Thyroid gland (tissue), 4 donors: Measurements from ENCODE around the gene BAG1. TPM values are rescaled to one million over a fixed set of nuclear protein-coding genes. Genes with fewer than 3 reads are reported as not detected.

Experiments
- DNase-seq, 2 donors: peaks; one replicate each; pipeline ENCODE4 v3.0.0-alpha.2; 2019
- H3K27ac ChIP-seq, 3 donors: fragments of 200-600 bp; sonication (generic); 1 replicate in 2 of 3; 2 replicates in 1 of 3; pipeline ENCODE4 v1.5.1; 2016 to 2019; ENCODE audit warnings: mild to moderate bottlenecking in 1 of 3, moderate library complexity in 1 of 3
- H3K27me3 ChIP-seq: fragments of 200-600 bp; sonication (generic); one replicate; pipeline ENCODE4 v1.5.1; 2019
- H3K36me3 ChIP-seq, 2 donors: fragments of 200-600 bp; sonication (generic); one replicate each; pipeline ENCODE4 v1.5.1; 2016 to 2019
- H3K4me1 ChIP-seq, 2 donors: fragments of 200-600 bp; sonication (generic); one replicate each; pipeline ENCODE4 v1.5.1; 2017 to 2019
- H3K4me3 ChIP-seq, 3 donors: fragments of 200-600 bp; sonication (generic); replicated peaks in 1 of 3; 1 replicate in 2 of 3; 2 replicates in 1 of 3; pipeline ENCODE4 v1.5.1; 2016; ENCODE audit warnings: mild to moderate bottlenecking in 1 of 3
- H3K9me3 ChIP-seq: fragments of 200-600 bp; sonication (generic); one replicate; pipeline ENCODE4 v1.5.1; 2017
- POLR2A ChIP-seq, 2 donors: fragments of 450-650 bp; IDR thresholded peaks; one replicate each; pipeline ENCODE4 v1.6.1; 2017; ENCODE audit warnings: antibody characterized with exemption in 2 of 2, mild to moderate bottlenecking in 2 of 2, moderate library complexity in 1 of 2
- WGBS, 2 donors: methylation state at CpG; one replicate each; pipeline ENCODE4 v1.1.5; 2017; 5-methylcytosine and 5-hydroxymethylcytosine counted together
- intact Hi-C: fragments of 100-400 bp; cut with DNase I; formaldehyde crosslinking; loops from one replicate; pipeline ENCODE4 v1.15.1; 2023
- total RNA-seq, 4 donors: library from RNA; depleted of rRNA; stranded (reverse); fragments of >200 nt; gene quantifications; one replicate each; pipeline ENCODE4 v1.2.3, GENCODE V29; 2016
- TF ChIP-seq, protein P1 (sequence below), 6 experiments: fragments of 200-600 bp in 3 of 6; fragments of 450-650 bp in 3 of 6; sonication (generic) in 3 of 6; IDR thresholded peaks; one replicate each; pipeline ENCODE4 v1.5.1; 2016 to 2019; ENCODE audit warnings: antibody characterized with exemption in 6 of 6, mild to moderate bottlenecking in 2 of 6, inconsistent platforms in 1 of 6, moderate library complexity in 1 of 6

The BAG1 gene
- total RNA-seq, 4 donors from 2014 or later, result 72.0 to 135 (median 99.3) TPM

DNA sequence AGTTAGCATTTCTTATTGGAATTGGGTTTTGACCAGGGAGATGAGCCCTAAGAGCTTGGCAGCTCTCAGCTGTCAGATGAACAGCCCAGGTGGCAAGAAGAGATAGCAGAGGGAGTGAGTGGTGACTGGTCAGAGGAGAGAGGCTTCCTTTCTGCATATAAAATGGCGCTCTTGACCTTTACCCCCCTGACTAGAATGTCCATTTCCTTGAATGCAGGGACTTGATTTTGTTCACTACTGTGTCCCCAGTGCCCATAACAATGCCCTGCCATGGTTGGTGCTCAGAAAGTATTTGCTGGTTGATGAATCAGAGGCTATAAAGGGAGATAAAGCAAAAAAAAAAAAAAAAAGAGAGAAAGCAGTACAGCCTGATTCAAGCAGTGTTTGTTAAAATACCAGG is 7.6 kb upstream of the BAG1 start:
- Histone ChIP-seq H3K27ac (no peak overlapping the region), H3K27me3 (no peaks in the 10 kb centered on the region), H3K4me3 (no peak overlapping the region), H3K9me3 (no peaks in the 10 kb centered on the region), H3K36me3 (peaks cover 51 to 61% of the 10 kb centered on the region in 2 donors), H3K4me1 (no peaks in the 10 kb centered on the region)
- TF ChIP-seq, protein P1, sequence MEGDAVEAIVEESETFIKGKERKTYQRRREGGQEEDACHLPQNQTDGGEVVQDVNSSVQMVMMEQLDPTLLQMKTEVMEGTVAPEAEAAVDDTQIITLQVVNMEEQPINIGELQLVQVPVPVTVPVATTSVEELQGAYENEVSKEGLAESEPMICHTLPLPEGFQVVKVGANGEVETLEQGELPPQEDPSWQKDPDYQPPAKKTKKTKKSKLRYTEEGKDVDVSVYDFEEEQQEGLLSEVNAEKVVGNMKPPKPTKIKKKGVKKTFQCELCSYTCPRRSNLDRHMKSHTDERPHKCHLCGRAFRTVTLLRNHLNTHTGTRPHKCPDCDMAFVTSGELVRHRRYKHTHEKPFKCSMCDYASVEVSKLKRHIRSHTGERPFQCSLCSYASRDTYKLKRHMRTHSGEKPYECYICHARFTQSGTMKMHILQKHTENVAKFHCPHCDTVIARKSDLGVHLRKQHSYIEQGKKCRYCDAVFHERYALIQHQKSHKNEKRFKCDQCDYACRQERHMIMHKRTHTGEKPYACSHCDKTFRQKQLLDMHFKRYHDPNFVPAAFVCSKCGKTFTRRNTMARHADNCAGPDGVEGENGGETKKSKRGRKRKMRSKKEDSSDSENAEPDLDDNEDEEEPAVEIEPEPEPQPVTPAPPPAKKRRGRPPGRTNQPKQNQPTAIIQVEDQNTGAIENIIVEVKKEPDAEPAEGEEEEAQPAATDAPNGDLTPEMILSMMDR (IDR thresholded peaks at IDR 0.05), result no peak
- no peak for TF ChIP-seq POLR2A (IDR thresholded peaks at IDR 0.05)
- 100% methylated on average over 1 of the region's 1 CpG for WGBS, 2 donors
- DNase-seq, result no peak
- intact Hi-C loops, result no loop called here

DNA sequence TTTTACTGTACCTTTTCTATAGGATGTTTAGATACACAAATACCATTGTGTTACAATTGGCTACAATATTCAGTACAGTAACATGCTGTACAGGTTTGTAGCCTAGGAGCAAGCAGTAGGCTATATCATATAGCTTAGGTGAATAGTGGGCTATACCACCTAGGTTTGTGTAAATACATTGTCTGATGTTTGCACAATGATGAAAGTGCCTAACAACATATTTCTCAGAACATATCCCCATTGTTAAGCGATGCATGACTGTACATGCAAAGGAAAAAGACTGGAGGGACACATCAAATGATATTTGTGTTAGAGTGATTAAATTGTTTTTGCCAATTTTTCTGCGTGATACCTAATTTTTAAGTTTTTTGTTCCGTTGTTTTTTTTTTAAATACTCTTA is 5.6 kb upstream of the BAG1 start:
- TF ChIP-seq, protein P1 (IDR thresholded peaks at IDR 0.05), result no peak
- no peak for TF ChIP-seq POLR2A (IDR thresholded peaks at IDR 0.05)
- Histone ChIP-seq H3K9me3 (no peaks in the 10 kb centered on the region), H3K27me3 (no peaks in the 10 kb centered on the region), H3K4me3 (no peak overlapping the region), H3K4me1 (peaks cover 9 to 13% of the 10 kb centered on the region in 2 donors), H3K27ac (no peak overlapping the region), H3K36me3 (peaks cover 33 to 44% of the 10 kb centered on the region in 2 donors)
- intact Hi-C loops, result no loop called here
- 95 to 96% methylated on average over 3 of the region's 3 CpGs for WGBS, 2 donors
- no peak for DNase-seq

DNA sequence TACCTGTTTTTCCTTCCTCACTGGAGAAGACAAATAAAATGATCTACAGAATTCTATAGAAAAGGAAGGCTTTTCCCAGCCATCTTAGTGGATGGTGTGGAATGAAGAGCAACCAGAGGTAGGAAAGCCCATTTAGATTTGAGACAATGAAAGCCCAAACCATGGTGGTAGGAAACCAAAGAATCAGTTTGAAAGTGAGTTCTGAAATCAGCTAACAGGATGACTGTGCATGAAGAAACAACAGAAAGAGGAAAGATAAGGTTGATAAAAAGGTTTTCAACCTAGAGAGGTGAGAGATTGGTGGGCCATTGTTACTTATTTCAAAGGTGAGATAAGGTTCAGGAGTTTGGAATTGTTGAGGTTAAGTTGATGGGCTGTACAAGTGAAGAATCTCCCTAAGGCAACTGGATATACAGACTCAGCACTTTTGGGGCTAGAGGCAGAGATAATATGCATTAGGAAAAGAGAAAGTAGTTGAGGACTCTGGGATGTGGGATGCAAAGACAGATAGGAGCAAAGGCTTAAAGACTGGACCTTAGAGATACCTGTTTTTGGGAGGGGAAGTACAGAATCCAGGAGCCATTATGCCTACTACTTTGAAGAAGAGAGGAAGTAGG is 2.8 kb upstream of the BAG1 start:
- no peak for TF ChIP-seq POLR2A (IDR thresholded peaks at IDR 0.05)
- TF ChIP-seq, protein P1 (IDR thresholded peaks at IDR 0.05), result no peak
- H3K36me3 ChIP-seq, result peaks cover 20 to 29% of the 10 kb centered on the region in 2 donors
- no peaks in the 10 kb centered on the region for H3K9me3 ChIP-seq
- H3K4me3 ChIP-seq, result no peak overlapping the region
- H3K4me1 ChIP-seq, result peaks cover 14 to 20% of the 10 kb centered on the region in 2 donors
- H3K27me3 ChIP-seq, result no peaks in the 10 kb centered on the region
- intact Hi-C loops, result no loop called here
- DNase-seq, result no peak
- H3K27ac ChIP-seq, result no peak overlapping the region

DNA sequence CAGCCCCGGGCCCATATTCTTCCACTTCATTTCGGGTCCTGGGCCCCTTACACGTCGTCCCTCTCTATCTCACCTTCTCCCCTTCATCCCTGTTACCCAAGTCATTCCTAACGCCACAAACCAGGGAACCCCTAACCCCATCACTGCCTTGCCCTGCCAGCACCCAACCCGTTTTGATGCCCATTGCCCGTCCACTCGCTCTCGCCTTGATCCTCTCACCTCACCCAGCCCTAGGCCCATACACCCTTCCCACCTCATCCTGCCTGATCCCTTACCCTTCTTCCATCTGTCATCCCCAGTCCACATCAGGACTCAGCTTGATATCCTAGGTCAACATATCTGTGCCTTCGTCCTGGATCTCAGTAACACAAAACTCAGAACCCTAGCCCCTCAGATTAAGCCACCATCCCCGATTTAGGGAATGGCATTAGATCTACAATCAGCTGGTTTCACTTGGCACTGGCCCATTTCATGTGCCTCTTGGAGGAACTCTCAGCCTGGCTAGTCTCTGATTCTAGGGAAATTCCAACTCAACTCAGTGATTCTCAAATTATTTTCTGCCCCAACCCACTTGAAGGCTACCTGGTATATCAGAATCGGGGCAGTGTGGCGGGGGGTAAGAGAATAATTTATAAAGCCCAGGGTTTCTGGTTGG is 830 bp upstream of the BAG1 start:
- intact Hi-C loops, result no loop called here
- DNase-seq, result peak; percentile 29 to 31
- Histone ChIP-seq H3K4me1 (peaks cover 14 to 20% of the 10 kb centered on the region in 2 donors), H3K9me3 (no peaks in the 10 kb centered on the region), H3K27ac (peak overlapping the region; percentile 44 to 89 (median 75)), H3K36me3 (peaks cover 20 to 29% of the 10 kb centered on the region in 2 donors), H3K4me3 (peak overlapping the region in 2 of 3 donors; percentile 26 to 53), H3K27me3 (no peaks in the 10 kb centered on the region)
- TF ChIP-seq POLR2A (IDR thresholded peaks at IDR 0.05), result no peak
- TF ChIP-seq, protein P1 (IDR thresholded peaks at IDR 0.05), result no peak
- WGBS, 2 donors, result 17 to 19% methylated on average over 13 of the region's 13 CpGs

DNA sequence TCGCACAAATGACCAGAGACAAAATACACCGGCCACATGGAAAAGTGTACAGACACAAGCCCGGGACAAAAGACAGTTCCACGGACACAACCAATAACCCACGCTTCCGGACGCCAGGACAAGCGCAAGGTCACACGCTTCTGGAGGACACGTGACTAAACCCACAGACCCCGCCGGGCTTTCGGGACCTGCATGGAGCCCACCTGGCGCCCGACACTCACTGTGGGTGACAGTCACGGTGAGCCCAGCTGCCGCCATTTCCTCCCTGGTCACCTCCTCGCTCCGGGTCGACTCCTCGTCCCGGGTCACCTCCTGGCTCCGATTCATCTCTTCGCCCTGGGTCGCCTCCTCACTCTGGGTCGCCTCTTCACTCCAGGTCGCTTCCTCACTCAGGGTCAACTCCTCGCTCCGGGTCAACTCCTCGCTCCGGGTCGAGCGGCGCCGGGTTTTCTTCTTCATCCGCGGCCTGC is 470 bp downstream of the BAG1 start:
- Histone ChIP-seq H3K4me1 (peaks cover 14 to 20% of the 10 kb centered on the region in 2 donors), H3K27ac (peak overlapping the region; percentile 63 to 89 (median 78)), H3K4me3 (peak overlapping the region; percentile 76 to 79 (median 77)), H3K9me3 (no peaks in the 10 kb centered on the region), H3K36me3 (peaks cover 29 to 34% of the 10 kb centered on the region in 2 donors), H3K27me3 (no peaks in the 10 kb centered on the region)
- intact Hi-C loops, result no loop called here
- WGBS, 2 donors, result 0 to 1% methylated on average over 14 to 36 of the region's 37 CpGs
- no peak for TF ChIP-seq POLR2A (IDR thresholded peaks at IDR 0.05)
- TF ChIP-seq, protein P1 (IDR thresholded peaks at IDR 0.05), result no peak
- peak in 1 of 2 donors; percentile 46 for DNase-seq
